Liver (tissue), 9 donors: Measurements from ENCODE around the gene SPAG16. TPM values are rescaled to one million over a fixed set of nuclear protein-coding genes. Genes with fewer than 3 reads are reported as not detected.

Experiments used
- DNase-seq: peaks from one replicate; pipeline ENCODE4 v3.0.0-alpha.2; 2017; ENCODE audit warnings: low spot score
- H3K27ac ChIP-seq, 2 donors: one replicate each; pipeline ENCODE4 v1.7.0; 2013; ENCODE audit warnings: inconsistent platforms in 2 of 2, low read length in 2 of 2, control low read depth in 1 of 2, low read depth in 1 of 2, mild to moderate bottlenecking in 1 of 2
- H3K27me3 ChIP-seq, 4 donors: one replicate each; pipeline versions ENCODE4 v1.6.1 to v1.7.0; 2013; ENCODE audit warnings: low read length in 3 of 4, inconsistent platforms in 1 of 4, mild to moderate bottlenecking in 1 of 4, moderate library complexity in 1 of 4; ENCODE audit not compliant: control insufficient read depth in 4 of 4, insufficient read depth in 4 of 4
- H3K36me3 ChIP-seq, 4 donors: one replicate each; pipeline versions ENCODE4 v1.6.1 to v1.7.0; 2013; ENCODE audit warnings: low read length in 3 of 4, mild to moderate bottlenecking in 3 of 4, low read depth in 1 of 4, moderate library complexity in 1 of 4; ENCODE audit not compliant: control insufficient read depth in 4 of 4, insufficient read depth in 3 of 4
- H3K4me1 ChIP-seq, 4 donors: one replicate each; pipeline versions ENCODE4 v1.6.1 to v1.7.0; 2013; ENCODE audit warnings: low read length in 3 of 4, mild to moderate bottlenecking in 3 of 4, moderate library complexity in 1 of 4; ENCODE audit not compliant: control insufficient read depth in 4 of 4, insufficient read depth in 4 of 4
- H3K4me3 ChIP-seq, 3 donors: one replicate each; pipeline versions ENCODE4 v1.6.1 to v1.7.0; 2013; ENCODE audit warnings: low read length in 3 of 3, control low read depth in 1 of 3, low read depth in 1 of 3, mild to moderate bottlenecking in 1 of 3
- H3K9ac ChIP-seq, 2 donors: one replicate each; pipeline ENCODE4 v1.7.0; 2013; ENCODE audit warnings: low read length in 2 of 2, mild to moderate bottlenecking in 2 of 2, moderate library complexity in 2 of 2, control low read depth in 1 of 2, low read depth in 1 of 2
- H3K9me3 ChIP-seq, 4 donors: one replicate each; pipeline versions ENCODE4 v1.6.1 to v1.7.0; 2013; ENCODE audit warnings: low read length in 3 of 4; ENCODE audit not compliant: control insufficient read depth in 4 of 4
- EGR1 ChIP-seq, 2 donors: IDR thresholded peaks; 2 replicates each; pipeline ENCODE4 v1.6.1; 2016 to 2018; ENCODE audit warnings: antibody characterized with exemption in 2 of 2, low read depth in 2 of 2
- FOXA1 ChIP-seq: IDR thresholded peaks from 2 replicates; pipeline ENCODE4 v1.6.1; 2016; ENCODE audit warnings: antibody characterized with exemption
- HNF4A ChIP-seq, 2 donors: conservative IDR thresholded peaks; 2 replicates each; pipeline ENCODE4 v1.6.1; 2016; ENCODE audit warnings: antibody characterized with exemption in 2 of 2, mild to moderate bottlenecking in 2 of 2
- JUND ChIP-seq, 2 donors: IDR thresholded peaks; 2 replicates each; pipeline ENCODE4 v1.6.1; 2016; ENCODE audit warnings: antibody characterized with exemption in 2 of 2
- NR2F2 ChIP-seq: IDR thresholded peaks from 2 replicates; pipeline ENCODE4 v1.6.1; 2016; ENCODE audit warnings: antibody characterized with exemption
- RXRA ChIP-seq, 2 donors: IDR thresholded peaks; 2 replicates each; pipeline ENCODE4 v1.6.1; 2017 to 2018; ENCODE audit warnings: antibody characterized with exemption in 2 of 2, mild to moderate bottlenecking in 1 of 2
- SP1 ChIP-seq: IDR thresholded peaks from 2 replicates; pipeline ENCODE4 v1.6.1; 2018; ENCODE audit warnings: antibody characterized with exemption, mild to moderate bottlenecking
- TAF1 ChIP-seq: conservative IDR thresholded peaks from 2 replicates; pipeline ENCODE4 v1.6.1; 2016; ENCODE audit warnings: antibody characterized with exemption, mild to moderate bottlenecking
- YY1 ChIP-seq: IDR thresholded peaks from 2 replicates; pipeline ENCODE4 v1.6.1; 2016; ENCODE audit warnings: antibody characterized with exemption, mild to moderate bottlenecking
- WGBS: extraction: QIAGEN DNeasy Blood & Tissue Kit; methylation state at CpG from one replicate; pipeline ENCODE4 v1.1.7; 2013; 5-methylcytosine and 5-hydroxymethylcytosine counted together
- polyA plus RNA-seq, 2 donors: library from polyadenylated mRNA; stranded (reverse) in 1 of 2; unstranded in 1 of 2; fragments of 200-250 nt in 1 of 2; fragments of >200 nt in 1 of 2; fragmentation: Nextera tagmentation in 1 of 2; extraction: Ambion mirVana in 1 of 2; gene quantifications; one replicate each; pipeline versions ENCODE4 v1.2.1 to v1.2.3, GENCODE V29; 2013 to 2015
- total RNA-seq, 2 donors: library from RNA; depleted of rRNA; stranded (reverse); fragments of >200 nt; gene quantifications; one replicate each; pipeline ENCODE4 v1.2.3, GENCODE V29; 2014
- TF ChIP-seq, protein P1 (sequence below): IDR thresholded peaks from 2 replicates; pipeline ENCODE4 v1.6.1; 2016; ENCODE audit warnings: antibody characterized with exemption
- TF ChIP-seq, protein P2 (sequence below): IDR thresholded peaks from 2 replicates; pipeline ENCODE4 v1.6.1; 2016; ENCODE audit warnings: antibody characterized with exemption
- TF ChIP-seq, protein P3 (sequence below): IDR thresholded peaks from 2 replicates; pipeline ENCODE4 v1.6.1; 2016; ENCODE audit warnings: antibody characterized with exemption
- TF ChIP-seq, protein P4 (sequence below): fragments of 150-350 bp; IDR thresholded peaks from 2 replicates; pipeline ENCODE4 v1.5.1; 2017; ENCODE audit warnings: improper control_type of control experiment, low read depth, low read length; ENCODE audit not compliant: missing input control
- TF ChIP-seq, protein P5 (sequence below): IDR thresholded peaks from 2 replicates; pipeline ENCODE4 v1.6.1; 2016; ENCODE audit warnings: antibody characterized with exemption, mild to moderate bottlenecking
- donor health status: healthy.
- donor health status: healthy.
- donor health status: healthy.
- donor health status: healthy.
- donor health status: healthy.

The SPAG16 gene
- total and polyA plus RNA-seq, 4 donors, result 6.4 to 12.7 (median 11.4) TPM

DNA sequence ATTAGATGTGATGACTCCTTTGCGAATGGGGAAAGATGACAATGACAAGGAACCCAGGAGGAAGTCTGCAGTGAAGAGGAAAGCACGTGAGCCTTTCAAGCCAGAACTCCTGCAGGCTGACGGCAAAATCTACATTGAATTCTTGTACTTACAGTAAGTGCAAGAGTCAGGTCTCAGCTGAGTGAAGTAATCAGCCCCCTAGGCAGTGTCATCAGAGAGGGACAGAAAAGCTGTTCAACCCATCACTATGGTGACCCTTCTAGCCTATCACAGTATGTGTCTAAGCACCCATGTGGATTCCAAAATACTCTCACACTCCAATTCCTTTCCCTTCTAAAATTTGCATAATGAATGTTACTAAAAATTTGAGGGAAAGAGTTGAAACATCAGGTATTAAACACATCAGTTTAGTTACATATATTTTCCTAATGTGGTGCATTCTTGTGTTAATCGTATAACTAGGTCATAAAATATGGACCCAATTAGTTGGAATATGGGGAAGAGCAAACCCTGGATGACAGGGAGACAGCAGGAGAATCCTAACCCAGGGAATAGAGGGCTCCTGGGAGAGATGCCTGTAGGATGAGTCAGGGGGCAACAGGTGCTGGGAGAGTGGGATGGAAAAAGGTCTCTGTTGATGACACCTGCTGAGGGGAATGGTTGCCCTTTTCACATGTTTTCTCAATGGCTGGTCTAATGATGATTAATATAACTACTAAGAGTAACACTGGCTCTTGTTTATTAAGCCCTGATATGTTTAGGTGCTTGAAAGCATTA lies 1166.0 kb downstream of the SPAG16 start:
- Histone ChIP-seq H3K9ac (no peak overlapping the region), H3K4me1 (no peaks in the 10 kb centered on the region), H3K27ac (no peak overlapping the region), H3K4me3 (no peak overlapping the region), H3K9me3 (no peaks in the 10 kb centered on the region), H3K27me3 (peaks cover 0 to 4% (median 0%) of the 10 kb centered on the region in 4 donors), H3K36me3 (no peaks in the 10 kb centered on the region)
- no peak for TF ChIP-seq HNF4A (conservative IDR thresholded peaks at IDR 0.05)
- TF ChIP-seq, protein P1, sequence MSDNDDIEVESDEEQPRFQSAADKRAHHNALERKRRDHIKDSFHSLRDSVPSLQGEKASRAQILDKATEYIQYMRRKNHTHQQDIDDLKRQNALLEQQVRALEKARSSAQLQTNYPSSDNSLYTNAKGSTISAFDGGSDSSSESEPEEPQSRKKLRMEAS, result no peak
- TF ChIP-seq YY1, result no peak
- TF ChIP-seq EGR1 (IDR thresholded peaks at IDR 0.05; ENCODE audit: low read depth in 2 of 2), result no peak
- no peak for TF ChIP-seq SP1
- TF ChIP-seq TAF1, result no peak
- TF ChIP-seq, protein P2, sequence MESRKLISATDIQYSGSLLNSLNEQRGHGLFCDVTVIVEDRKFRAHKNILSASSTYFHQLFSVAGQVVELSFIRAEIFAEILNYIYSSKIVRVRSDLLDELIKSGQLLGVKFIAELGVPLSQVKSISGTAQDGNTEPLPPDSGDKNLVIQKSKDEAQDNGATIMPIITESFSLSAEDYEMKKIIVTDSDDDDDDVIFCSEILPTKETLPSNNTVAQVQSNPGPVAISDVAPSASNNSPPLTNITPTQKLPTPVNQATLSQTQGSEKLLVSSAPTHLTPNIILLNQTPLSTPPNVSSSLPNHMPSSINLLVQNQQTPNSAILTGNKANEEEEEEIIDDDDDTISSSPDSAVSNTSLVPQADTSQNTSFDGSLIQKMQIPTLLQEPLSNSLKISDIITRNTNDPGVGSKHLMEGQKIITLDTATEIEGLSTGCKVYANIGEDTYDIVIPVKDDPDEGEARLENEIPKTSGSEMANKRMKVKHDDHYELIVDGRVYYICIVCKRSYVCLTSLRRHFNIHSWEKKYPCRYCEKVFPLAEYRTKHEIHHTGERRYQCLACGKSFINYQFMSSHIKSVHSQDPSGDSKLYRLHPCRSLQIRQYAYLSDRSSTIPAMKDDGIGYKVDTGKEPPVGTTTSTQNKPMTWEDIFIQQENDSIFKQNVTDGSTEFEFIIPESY, result no peak
- TF ChIP-seq RXRA (IDR thresholded peaks at IDR 0.05), result no peak
- TF ChIP-seq, protein P3, sequence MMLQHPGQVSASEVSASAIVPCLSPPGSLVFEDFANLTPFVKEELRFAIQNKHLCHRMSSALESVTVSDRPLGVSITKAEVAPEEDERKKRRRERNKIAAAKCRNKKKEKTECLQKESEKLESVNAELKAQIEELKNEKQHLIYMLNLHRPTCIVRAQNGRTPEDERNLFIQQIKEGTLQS, result no peak
- no peak for TF ChIP-seq FOXA1
- TF ChIP-seq, protein P4, sequence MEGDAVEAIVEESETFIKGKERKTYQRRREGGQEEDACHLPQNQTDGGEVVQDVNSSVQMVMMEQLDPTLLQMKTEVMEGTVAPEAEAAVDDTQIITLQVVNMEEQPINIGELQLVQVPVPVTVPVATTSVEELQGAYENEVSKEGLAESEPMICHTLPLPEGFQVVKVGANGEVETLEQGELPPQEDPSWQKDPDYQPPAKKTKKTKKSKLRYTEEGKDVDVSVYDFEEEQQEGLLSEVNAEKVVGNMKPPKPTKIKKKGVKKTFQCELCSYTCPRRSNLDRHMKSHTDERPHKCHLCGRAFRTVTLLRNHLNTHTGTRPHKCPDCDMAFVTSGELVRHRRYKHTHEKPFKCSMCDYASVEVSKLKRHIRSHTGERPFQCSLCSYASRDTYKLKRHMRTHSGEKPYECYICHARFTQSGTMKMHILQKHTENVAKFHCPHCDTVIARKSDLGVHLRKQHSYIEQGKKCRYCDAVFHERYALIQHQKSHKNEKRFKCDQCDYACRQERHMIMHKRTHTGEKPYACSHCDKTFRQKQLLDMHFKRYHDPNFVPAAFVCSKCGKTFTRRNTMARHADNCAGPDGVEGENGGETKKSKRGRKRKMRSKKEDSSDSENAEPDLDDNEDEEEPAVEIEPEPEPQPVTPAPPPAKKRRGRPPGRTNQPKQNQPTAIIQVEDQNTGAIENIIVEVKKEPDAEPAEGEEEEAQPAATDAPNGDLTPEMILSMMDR, result no peak
- 73% methylated on average over 4 of the region's 4 CpGs for WGBS
- no peak for DNase-seq

DNA sequence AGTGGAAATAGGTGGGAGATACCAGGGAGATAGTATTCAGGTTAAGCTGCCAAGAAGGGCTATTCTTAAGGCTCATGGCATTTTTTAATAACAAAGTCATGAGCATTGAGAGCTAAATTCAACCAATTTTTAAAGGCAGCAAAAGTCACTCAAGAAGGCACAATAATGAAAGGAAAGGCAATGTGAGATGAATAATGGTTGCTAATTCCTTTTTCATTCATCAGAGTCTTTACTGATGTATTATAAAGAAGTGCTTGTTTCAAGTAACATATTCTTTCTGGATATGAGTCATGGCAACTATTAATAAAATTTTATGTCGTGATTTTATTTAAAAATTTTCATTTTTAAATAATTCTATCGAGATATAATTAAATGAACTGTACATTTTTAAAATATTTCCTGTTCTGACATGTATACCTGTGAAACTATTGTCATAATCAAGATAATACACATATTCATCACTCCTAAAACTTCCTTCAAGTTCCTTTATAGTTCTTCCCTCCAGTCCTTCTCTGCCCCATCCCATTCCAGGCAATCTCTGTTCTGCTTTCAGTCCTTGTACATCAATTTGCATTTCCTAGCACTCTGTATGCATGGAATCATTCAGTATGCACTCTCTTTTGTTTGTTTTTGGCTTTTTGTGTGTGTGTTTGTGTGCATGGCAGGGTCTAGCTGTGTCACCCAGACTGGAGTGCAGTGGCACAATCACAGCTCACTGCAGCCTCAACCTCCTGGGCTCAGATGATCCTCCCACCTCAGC lies 1167.4 kb downstream of the SPAG16 start:
- H3K4me1 ChIP-seq, result no peaks in the 10 kb centered on the region
- TF ChIP-seq EGR1 (IDR thresholded peaks at IDR 0.05; ENCODE audit: low read depth in 2 of 2) (no peak), NR2F2 (no peak), JUND (IDR thresholded peaks at IDR 0.05) (no peak)
- TF ChIP-seq, protein P5, sequence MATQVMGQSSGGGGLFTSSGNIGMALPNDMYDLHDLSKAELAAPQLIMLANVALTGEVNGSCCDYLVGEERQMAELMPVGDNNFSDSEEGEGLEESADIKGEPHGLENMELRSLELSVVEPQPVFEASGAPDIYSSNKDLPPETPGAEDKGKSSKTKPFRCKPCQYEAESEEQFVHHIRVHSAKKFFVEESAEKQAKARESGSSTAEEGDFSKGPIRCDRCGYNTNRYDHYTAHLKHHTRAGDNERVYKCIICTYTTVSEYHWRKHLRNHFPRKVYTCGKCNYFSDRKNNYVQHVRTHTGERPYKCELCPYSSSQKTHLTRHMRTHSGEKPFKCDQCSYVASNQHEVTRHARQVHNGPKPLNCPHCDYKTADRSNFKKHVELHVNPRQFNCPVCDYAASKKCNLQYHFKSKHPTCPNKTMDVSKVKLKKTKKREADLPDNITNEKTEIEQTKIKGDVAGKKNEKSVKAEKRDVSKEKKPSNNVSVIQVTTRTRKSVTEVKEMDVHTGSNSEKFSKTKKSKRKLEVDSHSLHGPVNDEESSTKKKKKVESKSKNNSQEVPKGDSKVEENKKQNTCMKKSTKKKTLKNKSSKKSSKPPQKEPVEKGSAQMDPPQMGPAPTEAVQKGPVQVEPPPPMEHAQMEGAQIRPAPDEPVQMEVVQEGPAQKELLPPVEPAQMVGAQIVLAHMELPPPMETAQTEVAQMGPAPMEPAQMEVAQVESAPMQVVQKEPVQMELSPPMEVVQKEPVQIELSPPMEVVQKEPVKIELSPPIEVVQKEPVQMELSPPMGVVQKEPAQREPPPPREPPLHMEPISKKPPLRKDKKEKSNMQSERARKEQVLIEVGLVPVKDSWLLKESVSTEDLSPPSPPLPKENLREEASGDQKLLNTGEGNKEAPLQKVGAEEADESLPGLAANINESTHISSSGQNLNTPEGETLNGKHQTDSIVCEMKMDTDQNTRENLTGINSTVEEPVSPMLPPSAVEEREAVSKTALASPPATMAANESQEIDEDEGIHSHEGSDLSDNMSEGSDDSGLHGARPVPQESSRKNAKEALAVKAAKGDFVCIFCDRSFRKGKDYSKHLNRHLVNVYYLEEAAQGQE, result no peak
- no peak overlapping the region for H3K9ac ChIP-seq

More for the DNA sequence above, 1167.4 kb downstream of the SPAG16 start:
- 47% methylated on average over 2 of the region's 2 CpGs for WGBS
- Histone ChIP-seq H3K4me3 (no peak overlapping the region), H3K36me3 (no peaks in the 10 kb centered on the region), H3K27me3 (peaks cover 0 to 4% (median 0%) of the 10 kb centered on the region in 4 donors), H3K27ac (no peak overlapping the region), H3K9me3 (no peaks in the 10 kb centered on the region)
- no peak for DNase-seq
